HG02571 (cell line): ENCODE data around the gene TLK2.

Source experiments
- ATAC-seq: cut with Tn5 transposase; IDR thresholded peaks from one replicate; pipeline ENCODE4 v1.9.1; 2021; ENCODE audit warnings: mild to moderate bottlenecking, moderate library complexity; ENCODE audit not compliant: unreplicated experiment

The TLK2 gene

DNA sequence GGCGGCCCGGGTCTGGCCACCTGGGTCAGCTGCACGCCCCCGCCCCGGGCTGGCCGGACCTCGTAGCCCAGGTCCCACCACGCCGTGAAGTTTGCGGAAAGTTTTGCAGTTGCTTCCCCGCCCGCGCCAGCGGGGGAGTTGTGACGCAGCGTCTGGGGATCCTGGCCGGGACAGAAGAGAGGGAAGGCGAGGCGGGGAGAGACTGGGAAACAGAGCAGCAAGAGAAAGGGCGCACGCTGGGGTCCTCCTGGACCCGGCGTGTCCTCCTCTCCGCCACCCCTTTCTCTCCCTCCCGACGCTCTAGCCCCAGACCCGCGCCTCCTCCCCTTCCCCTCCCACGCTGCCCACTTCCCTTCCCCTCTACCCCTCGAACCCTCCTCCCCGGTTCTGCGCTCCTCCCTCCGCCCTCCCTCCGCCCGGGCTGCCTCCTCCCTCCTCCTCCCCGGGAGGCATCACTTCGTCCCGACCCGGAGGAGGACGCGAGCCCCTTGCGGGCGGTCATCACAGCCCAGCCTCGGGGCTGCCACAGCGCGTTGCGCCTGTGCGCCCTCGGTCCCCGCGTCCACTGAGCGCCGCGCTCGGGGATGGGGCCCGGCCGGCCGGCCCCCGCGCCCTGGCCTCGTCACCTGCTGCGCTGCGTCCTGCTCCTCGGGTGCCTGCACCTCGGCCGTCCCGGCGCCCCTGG, 148.7 kb downstream of the TLK2 start, which contains the start of gene MRC2:
TSS of gene MRC2 (plus strand) at position 452 of the 685 bp plus-strand sequence. CDS start at position 585, 133 bp downstream.
- ATAC-seq: peak; percentile 45

DNA sequence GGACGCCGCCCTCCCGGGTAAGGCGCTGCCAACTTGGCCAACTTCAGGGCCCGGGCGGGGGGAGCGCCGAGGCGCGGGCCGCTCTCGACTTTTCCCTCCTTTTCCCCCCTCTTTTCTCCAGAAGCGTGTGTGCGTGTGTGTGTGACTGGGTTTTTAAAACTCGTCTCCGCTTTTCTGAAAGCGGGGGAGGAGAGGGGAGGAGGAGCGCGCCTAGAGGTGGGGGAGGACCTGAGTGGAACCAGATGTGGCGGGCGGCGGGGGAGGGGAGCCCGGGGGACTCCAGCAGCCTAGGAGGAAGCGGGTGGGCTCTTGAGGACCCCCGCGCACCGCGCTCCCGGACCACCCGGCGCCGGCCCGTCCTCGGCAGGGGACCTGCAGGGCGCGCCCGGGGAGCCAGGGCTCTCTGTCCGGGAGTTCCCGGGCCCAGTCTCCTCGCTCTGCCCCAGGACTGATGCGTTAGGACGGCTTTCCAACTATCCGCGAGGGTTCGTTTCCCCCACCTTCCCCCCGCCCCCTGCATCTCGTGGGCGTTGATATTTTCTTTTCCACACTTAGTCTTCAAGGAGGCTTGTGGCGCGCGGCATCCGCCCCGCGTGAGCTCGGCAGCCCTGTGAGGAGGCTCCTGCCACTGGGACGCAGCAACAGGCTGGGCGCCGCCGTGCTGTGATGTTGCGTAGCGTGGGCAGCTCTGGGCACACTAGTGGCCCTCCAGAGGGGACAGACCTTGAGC, 149.4 kb downstream of the TLK2 start:
- peak; percentile 9 for ATAC-seq

DNA sequence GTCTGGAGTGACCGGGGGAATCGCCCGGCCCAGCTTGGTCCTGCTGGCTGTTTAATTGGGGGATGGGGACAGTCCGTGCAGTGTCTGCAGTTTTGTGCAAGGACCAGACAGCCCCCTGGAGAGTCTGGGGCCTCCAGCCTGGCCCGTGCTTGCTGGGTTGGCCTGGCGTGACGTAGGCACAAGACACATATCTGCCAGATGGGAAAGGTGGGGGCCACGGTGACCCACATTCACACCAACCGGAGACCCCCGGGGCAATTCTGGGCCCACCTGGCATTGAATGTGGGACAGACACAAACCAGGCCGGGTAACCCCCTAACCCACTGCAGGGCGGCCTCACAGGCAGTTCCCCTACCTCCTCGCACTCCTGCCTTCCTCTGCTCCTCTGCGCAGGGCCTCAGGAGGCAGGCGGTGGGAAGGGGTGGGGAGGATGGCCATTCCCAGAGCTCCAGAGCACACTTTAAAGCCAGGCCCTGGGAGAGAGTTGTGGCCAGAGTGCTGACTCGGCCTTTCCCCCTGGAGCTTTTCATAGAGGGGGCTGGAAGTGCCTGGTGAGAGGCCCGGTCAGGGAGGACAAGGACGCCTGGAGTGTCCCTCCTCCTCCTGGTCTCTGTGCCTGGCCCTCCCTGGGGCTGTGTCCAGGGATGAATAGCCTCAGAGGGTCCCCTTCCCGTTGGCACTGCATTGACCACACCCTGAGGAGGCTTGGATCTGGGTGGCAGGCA, 150.4 kb downstream of the TLK2 start:
- no peak for ATAC-seq

DNA sequence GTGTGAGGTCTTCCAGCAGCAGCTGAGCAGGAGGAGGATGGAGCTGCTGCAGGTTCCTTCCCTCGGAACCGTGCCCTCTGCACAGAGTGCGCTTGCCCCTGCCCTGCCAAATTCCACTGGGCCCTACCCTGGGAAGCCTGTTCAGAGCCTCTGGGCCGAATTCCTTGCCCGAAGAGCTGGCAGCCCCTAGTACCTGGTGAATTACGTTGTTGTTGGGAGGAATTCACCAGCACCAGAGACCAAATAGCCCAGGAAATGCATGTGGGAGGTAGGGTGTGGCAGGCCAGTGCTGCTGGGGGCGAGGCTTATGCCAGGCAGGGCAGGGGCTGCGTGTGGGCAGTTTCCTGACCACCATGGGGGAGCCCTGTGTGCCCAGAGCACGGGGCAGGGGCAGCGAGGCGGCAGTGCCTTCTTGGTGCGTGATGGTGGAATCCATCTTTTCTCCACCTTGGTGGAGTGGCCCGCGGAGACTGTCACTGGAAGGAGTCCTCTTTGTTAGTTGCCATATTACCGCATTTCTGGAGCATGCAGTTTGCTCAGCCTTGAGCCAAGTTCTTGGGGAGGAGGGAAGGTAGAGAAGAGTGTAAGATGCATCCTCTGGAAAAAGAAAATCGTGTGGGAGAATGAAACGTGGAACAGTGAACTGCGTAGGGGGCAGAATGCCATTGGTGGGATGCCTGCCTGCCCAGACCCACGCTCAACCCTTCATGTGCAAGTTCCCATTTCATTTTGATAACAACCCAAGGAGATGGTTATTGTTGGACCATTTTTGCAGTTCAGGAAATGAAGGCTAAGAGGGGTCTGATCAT, 151.1 kb downstream of the TLK2 start:
- ATAC-seq: no peak

DNA sequence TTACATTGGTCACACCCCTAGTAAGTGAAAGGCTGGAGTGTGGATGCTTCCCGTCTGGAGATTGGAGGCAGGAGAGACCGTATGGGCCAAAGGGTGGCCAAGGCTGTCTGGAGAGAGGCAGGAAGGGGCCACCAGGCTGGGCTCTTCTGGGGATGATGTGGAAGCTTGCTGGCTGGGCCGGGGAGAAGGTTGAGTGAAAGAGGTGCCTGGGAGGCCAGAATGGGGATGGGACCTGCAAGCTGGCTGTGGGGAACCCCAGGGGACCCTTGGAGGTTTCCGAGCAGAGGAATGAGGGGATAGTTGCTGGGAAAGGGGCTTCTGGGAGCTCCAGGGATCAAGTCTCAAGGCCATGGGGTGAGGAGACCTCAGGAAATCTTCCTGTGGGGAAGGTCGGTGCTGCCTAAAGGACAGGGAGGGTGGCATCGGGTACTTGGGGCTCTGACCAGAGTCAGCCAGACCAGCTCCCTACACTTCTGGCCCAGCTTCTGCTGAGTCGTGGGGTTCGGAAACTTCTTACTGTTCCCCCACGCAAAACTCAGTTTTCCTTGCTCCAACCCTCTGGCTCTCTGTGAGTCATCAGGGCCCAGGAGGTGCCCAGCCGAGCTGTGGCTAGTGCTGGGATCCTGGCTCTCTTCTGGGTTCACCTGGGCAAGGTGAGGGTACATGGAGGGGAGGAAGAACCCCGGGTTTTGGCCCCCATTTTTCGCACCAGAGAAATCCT, 151.9 kb downstream of the TLK2 start:
- ATAC-seq: no peak

DNA sequence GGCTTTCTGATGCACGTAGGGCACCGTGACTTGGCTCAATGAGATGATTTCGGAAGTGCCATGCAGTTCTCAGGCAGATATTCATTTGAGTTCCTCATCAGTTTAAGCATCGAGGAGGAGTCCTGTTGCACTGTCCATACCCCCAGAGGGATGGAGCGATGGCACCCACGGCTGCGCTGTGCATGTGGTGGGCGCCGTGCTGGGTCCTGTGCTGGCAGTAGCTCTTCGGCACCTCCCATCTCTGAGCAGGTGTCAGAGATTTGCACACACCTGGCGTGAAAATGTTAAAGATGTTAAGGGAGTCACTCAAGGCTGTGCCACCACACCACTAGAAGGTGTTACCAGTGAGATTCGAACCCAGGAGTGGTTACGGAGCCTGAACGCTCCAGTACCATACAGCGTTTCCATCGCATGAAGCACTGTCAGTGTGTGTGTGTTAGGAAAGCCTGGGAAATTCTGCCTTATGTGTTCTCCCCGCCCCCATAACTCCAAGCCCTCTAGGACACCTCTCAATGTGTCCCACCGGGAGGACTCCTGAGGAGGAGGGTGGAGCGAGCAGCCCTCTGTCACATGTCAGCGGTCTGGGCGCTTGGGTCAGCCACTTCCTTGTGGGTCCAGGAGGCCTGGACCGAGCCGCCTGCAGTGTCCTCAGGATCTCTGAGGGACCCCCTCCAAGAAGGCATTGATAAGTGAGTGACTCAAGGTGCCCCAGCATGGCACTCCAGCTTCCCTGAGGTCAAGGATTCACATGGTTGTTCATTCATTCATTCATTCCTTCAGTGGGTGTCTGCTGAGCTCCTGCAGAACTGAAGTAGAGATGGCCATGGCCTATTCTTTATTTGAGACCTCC, 152.7 kb downstream of the TLK2 start:
- no peak for ATAC-seq

DNA sequence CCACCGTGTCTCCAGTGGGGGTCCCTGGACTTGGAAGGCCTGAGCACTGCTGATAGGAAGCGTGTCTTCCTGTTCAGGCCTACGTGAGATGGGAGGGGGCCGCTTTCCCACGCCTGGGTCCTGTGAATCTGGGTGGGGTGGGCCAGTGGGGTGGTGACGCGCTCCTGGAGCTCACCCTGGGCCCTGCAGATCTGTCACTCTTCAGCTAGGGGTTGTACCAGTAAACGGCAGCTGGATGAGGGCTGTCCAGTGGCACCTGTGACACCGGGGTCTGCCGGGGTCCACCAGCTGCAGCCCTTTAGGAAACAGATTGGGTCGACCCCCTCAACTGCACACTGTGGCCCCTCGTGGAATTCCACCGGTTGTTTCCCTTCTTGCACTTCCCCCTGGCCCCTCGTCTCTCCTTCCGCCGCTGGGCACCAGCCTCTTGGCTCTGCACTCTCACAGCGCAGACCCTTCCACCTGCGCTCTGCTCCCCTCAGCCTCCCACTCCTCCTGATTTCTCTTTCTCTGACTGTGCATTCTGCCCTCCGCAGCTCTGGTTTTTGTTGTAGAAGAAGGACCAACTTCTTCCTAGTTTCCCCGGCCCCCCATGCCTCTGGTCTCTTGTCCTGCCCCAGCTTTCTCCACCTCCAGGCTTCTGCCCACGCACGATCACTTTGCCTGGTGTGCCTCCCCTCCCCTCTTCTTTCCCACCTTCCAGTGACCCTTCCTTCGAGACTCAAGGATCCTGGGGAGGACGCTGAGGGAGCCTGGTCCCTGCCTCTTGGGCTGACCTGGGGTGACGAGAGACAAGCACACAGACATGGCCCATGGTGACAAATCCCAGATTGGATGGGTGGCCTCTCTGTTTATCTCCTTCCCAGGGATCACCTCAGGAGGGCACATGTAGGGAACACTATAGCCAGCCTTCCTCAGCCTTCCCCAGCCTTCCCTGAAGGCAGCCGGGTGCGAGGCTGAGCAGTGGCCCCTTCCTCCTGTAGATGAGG, 153.6 kb downstream of the TLK2 start:
- ATAC-seq: no peak

DNA sequence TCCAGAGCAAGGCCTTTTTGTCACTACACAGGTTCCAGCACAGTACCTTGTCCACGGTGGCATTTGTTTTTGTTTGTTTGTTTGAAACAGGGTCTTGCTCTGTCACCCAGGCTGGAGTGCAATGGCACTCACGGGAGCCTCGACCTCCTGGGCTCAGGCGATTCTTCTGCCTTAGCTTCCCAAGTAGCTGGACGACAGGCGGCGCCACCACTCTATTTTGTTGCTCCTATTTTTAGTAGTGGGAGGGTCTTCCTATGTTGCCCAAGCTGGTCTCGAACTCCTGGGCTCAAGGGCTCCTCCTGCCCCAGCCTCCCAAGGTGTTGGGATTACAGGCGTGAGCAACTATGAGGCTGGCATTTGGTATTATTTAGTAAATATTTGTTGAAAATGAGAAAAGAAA, 159.2 kb downstream of the TLK2 start:
- no peak for ATAC-seq

DNA sequence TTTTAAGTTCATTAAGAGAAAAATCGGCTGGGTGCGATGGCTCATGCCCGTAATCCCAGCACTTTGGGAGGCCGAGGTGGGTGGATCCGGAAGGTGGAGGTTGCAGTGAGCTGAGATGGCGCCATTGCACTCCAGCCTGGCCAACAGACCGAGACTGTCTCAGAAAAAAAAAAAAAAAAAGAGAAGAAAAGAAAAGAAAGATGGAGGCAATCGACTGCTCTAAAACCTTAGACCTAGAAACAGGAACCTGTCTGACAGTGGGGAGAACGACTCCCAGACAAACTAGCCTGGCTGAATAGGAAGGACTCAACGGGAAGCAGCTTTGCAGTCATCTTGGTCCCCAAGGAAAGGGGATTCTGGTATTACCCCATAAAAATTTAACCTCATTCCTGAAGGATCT, 162.5 kb downstream of the TLK2 start:
- no peak for ATAC-seq

DNA sequence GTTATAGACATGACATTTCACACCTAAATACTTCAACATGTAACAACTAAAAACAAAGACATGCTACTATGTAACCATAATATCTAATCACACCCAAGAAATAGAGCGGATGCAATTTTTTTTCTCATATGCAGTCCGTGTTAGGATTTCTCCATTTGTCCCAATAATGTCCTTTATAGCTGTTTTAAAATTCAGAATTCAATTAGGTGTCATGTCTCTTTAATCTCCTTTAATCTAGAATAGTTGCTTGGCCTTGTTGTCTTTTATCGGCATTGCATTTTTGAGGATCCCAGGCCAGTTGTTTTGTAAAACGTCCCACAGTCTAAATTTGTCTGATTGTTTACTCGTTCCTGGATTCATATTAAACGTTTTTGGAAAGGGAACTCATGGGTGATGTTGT, 163.3 kb downstream of the TLK2 start:
- no peak for ATAC-seq

DNA sequence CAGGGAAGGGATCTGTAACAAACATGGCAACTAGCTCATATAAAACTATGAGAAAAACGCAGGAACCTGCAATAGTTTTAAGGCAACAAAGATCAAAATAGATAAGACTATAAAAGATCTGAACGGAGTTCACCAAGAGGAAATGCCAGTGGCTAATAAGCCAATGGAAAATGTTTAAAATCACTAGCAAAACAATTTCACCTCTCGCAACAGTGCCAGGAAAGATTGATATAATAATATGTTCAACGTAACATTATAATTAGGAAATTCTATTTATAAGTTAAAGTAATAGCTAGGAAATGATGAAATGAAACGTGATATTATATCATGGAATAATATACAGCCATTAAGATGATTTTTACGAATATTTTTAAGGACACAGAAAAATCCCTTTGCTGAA, 164.9 kb downstream of the TLK2 start:
- no peak for ATAC-seq

DNA sequence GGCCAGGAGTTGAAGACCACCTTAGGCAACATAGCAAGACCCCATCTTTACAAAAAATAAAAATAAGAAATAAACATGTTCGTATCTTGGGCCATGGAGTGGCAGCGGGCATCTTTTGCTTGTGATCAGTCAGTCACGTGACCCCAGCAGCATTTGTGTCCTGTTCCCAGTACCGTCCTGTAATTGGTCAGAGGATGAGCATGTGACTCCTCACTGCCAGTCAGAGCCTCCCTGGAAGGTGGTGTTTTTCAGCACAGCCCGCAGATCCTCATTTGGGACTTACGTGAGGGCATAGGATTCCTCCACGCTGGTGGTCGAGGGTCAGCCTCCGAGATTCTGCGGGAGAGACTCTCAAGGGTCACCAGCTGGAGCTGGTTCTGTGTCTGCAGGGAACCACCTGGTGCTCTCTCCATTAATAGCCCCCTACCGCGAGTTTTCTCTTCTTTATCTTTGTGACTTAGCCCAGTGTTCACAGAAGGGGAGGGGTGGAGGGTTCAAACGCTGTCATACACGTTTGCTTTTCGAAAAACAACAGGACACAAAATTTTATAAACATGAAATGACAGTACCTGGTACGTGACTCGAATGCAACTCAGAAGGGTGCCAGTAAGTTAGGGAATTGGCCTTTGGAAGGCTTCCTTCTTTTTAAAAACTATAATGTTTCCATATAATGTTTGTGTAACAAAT, 166.0 kb downstream of the TLK2 start:
- ATAC-seq: no peak

DNA sequence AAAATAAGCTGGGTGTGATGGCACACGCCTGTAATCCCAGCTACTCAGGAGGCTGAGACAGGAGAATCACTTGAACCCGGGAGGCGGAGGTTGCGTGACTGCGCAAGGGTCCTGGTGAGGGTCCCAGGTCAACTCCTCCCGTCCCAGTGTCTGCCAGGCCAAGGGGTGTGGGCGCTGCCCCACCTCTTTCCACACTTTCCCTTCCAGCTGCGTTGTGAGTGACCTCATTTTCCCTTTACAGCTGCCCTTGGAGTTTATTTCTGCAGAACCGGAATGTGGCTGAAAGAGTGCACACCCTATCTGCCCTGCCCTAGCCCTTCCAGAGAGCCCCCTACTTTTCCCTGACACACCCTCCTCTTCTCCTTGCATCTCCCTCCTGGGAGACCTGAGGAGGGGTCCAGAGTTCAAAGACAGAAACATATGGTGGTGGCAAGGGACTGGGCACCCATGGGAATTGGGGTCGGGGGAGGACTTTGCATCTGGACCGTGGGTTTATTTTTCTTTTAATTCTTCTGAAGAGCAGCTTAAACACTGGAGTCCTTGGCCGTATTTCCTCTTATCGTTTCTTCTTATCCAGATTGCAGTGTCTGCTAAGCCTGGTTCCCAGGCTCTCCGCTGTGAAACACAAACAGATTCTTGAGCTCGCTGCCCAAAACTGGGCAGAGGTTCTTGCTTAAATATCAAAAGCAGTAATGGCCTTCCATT, 169.8 kb downstream of the TLK2 start:
- ATAC-seq: no peak

DNA sequence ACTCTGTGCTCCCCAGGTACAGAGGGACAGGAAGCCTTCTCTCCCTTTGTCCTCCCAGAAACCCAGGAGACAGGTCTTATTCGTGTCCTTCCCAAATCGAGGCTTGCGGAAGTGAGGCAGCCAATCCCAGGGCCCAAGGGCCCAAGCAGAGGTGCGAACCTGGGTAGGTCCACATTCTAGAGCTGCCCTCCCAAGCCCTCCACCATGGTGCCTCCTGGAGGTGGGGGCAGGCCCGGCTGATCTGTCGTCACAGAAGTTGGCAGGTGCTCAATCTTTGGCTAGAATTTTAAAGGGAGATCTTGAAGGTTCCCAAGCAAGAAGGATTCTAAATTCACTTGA, 170.3 kb downstream of the TLK2 start:
- no peak for ATAC-seq

DNA sequence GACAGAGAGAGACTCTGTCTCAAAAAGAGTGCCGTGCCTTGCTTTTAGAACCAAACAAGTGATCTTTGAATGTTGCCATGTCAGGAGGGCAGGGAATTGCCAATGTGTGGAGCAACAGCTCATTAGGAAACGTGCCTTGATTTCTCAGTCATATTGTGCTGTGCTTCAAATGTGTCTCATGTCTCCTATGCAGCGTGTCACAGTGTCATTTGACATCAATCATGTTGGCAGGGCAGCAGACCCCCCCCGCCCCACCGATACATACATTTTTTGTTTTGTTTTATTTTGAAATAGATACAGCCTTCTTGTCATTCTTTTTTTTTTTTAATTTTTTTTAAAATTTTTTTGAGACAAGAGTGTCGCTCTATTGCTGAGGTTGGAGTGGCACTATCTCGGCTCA, 170.9 kb downstream of the TLK2 start:
- no peak for ATAC-seq

DNA sequence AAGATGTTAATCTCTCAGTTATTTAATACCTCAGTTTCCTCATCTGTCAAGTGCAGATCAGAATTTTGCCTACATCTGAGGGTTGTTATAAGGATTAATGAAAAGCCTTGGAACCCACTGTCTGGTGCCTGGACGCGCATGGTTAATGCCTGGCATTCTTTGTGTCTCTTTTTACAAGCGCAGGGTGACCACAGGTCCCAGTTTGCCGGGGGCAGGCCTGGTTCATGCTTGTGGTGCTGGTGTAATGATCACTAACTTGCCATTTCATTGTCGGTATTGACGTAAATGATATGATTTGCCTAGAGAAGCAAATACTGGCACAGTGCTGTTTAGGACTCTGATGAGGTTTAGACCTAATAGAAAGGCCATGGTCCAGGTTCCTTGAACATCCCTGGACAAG, 172.0 kb downstream of the TLK2 start:
- ATAC-seq: no peak
